ENCODE measurements around the gene SUSD1.

DNA sequence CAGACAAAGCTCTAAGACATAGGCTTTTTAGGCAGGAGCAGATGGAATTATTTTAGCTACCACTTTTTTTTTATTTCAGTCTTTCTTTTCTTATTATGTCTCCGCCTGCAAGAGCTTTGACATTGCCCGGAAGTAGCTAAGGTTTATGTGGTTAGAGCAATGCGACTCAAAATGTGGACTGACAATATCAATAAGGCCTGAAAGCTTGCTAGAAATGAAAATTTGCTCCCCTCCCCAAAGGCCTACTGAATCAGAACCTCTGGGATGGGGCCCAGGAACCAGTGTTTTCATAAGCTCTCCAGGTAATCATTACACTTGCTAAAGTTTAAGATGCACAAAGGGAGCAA is 81.3 kb downstream of the SUSD1 start:
- TF ChIP-seq, protein P1, sequence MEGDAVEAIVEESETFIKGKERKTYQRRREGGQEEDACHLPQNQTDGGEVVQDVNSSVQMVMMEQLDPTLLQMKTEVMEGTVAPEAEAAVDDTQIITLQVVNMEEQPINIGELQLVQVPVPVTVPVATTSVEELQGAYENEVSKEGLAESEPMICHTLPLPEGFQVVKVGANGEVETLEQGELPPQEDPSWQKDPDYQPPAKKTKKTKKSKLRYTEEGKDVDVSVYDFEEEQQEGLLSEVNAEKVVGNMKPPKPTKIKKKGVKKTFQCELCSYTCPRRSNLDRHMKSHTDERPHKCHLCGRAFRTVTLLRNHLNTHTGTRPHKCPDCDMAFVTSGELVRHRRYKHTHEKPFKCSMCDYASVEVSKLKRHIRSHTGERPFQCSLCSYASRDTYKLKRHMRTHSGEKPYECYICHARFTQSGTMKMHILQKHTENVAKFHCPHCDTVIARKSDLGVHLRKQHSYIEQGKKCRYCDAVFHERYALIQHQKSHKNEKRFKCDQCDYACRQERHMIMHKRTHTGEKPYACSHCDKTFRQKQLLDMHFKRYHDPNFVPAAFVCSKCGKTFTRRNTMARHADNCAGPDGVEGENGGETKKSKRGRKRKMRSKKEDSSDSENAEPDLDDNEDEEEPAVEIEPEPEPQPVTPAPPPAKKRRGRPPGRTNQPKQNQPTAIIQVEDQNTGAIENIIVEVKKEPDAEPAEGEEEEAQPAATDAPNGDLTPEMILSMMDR (IDR thresholded peaks at IDR 0.05): no peak
- TF ChIP-seq EZH2 (IDR thresholded peaks at IDR 0.05; ENCODE audit: borderline replicate concordance, insufficient read depth, low read depth, low read length, poor library complexity, severe bottlenecking): no peak

Measured in B cell (primary cell).